HCT116 (cell line): ENCODE results near the gene LASP1. TPM values are rescaled to one million over a fixed set of nuclear protein-coding genes. Genes with fewer than 3 reads are reported as not detected.

Source experiments
- ATAC-seq: fragments of 200-7000 bp; cut with Tn5 transposase; 2 replicates; pipeline ENCODE4 v1.9.1; 2020; ENCODE audit warnings: mild to moderate bottlenecking, moderate library complexity
- BruUV-seq: library from RNA; stranded (reverse); fragments of 400-500 nt; replicated peaks from 2 replicates; lab custom pipeline; 2021; lab: Mats Ljungman, UMichigan
- CTCF ChIA-PET: fragments of 300-600 bp; sonication (Branson Sonifier 250); formaldehyde crosslinking; loops from one replicate; lab custom pipeline; 2021; ENCODE audit warnings: antibody characterized with exemption; lab: Charles Lee
- POLR2A ChIA-PET: fragments of 300-600, 350-600 bp; sonication (Branson Sonifier 250); formaldehyde crosslinking; loops from one replicate; lab custom pipeline; 2021; ENCODE audit warnings: antibody characterized with exemption; lab: Charles Lee
- RAD21 ChIA-PET, 2 experiments: fragments of 300-600 bp; sonication (Branson Sonifier 250); formaldehyde crosslinking; loops; one replicate each; lab custom pipeline; 2023; ENCODE audit warnings: low total read pairs in 2 of 2; ENCODE audit not compliant: uncharacterized antibody in 2 of 2, unreplicated experiment in 2 of 2, low non-redundant PET in 1 of 2; lab: Charles Lee
- DNase-seq: peaks from one replicate; pipeline ENCODE4 v3.0.0-alpha.2; 2010; ENCODE audit warnings: low read depth, low spot score
- H2AFZ ChIP-seq: fragments of 200-600 bp; shearing (Covaris generic), sonication (generic); 2 replicates; pipeline ENCODE4 v1.6.1; 2017; ENCODE audit warnings: low read depth, mixed run types, mixed read lengths, antibody characterized with exemption, low read length; ENCODE audit not compliant: poor library complexity, severe bottlenecking
- H3K27ac ChIP-seq: 2 replicates; pipeline ENCODE4 v1.5.1; 2012; ENCODE audit warnings: low read depth, low read length
- H3K27me3 ChIP-seq: fragments of 200-600 bp; sonication (generic); 2 replicates; pipeline ENCODE4 v1.6.1; 2016; ENCODE audit warnings: mixed run types, low read length, mixed read lengths; ENCODE audit not compliant: insufficient read depth
- H3K36me3 ChIP-seq, 2 experiments: fragments of 200-500 bp in 1 of 2; fragments of 200-600 bp in 1 of 2; sonication (Bioruptor generic) in 1 of 2; sonication (generic) in 1 of 2; 2 replicates each; pipeline versions ENCODE4 v1.5.1 to v1.6.1; 2014 to 2016; ENCODE audit warnings: low read length in 2 of 2, inconsistent platforms in 1 of 2, mixed read lengths in 1 of 2, mixed run types in 1 of 2; ENCODE audit not compliant: insufficient read depth in 2 of 2, control insufficient read depth in 1 of 2
- H3K4me1 ChIP-seq, 2 experiments: fragments of 200-600 bp in 1 of 2; sonication (generic) in 1 of 2; 2 replicates each; pipeline versions ENCODE4 v1.5.1 to v1.6.1; 2012 to 2017; ENCODE audit warnings: low read length in 2 of 2, inconsistent platforms in 1 of 2, mild to moderate bottlenecking in 1 of 2, mixed read lengths in 1 of 2, mixed run types in 1 of 2, moderate library complexity in 1 of 2; ENCODE audit not compliant: insufficient read depth in 2 of 2, control insufficient read depth in 1 of 2
- H3K4me2 ChIP-seq: fragments of 200-600 bp; sonication (generic); 2 replicates; pipeline ENCODE4 v1.6.1; 2017; ENCODE audit warnings: mixed run types, low read length, mixed read lengths
- H3K4me3 ChIP-seq, 2 experiments: fragments of 200-600 bp in 1 of 2; sonication (generic) in 1 of 2; replicated peaks in 1 of 2; 2 replicates each; pipeline ENCODE4 v1.5.1; 2011 to 2016; ENCODE audit warnings: low read length in 2 of 2, control low read depth in 1 of 2, low read depth in 1 of 2, mild to moderate bottlenecking in 1 of 2, mixed read lengths in 1 of 2, mixed run types in 1 of 2
- H3K79me2 ChIP-seq: fragments of 200-600 bp; sonication (generic); 2 replicates; pipeline ENCODE4 v1.6.1; 2017; ENCODE audit warnings: mild to moderate bottlenecking, mixed run types, low read length, moderate library complexity, mixed read lengths; ENCODE audit not compliant: insufficient read depth
- H3K9ac ChIP-seq: fragments of 200-600 bp; sonication (generic); 2 replicates; pipeline ENCODE4 v1.6.1; 2016; ENCODE audit warnings: low read length, mixed read lengths
- H3K9me2 ChIP-seq: fragments of 200-600 bp; sonication (generic), shearing (Covaris generic); 2 replicates; pipeline ENCODE4 v1.6.1; 2017; ENCODE audit warnings: mixed run types, mild to moderate bottlenecking, moderate library complexity; ENCODE audit not compliant: insufficient read depth
- H3K9me3 ChIP-seq, 2 experiments: fragments of 200-500 bp in 1 of 2; fragments of 200-600 bp in 1 of 2; sonication (Bioruptor generic) in 1 of 2; sonication (generic) in 1 of 2; 2 replicates each; pipeline ENCODE4 v1.6.1; 2014 to 2017; ENCODE audit warnings: low read length in 2 of 2, mixed read lengths in 2 of 2, inconsistent platforms in 1 of 2, low read depth in 1 of 2, mild to moderate bottlenecking in 1 of 2, mixed run types in 1 of 2, moderate library complexity in 1 of 2; ENCODE audit not compliant: control insufficient read depth in 1 of 2, insufficient read depth in 1 of 2
- H4K20me1 ChIP-seq: fragments of 200-600 bp; sonication (generic), shearing (Covaris generic); 2 replicates; pipeline ENCODE4 v1.6.1; 2017; ENCODE audit warnings: mixed run types, mild to moderate bottlenecking, moderate library complexity; ENCODE audit not compliant: insufficient read depth
- ATF3 ChIP-seq: IDR thresholded peaks from 2 replicates; pipeline ENCODE4 v1.6.1; 2012
- CBX3 ChIP-seq: IDR thresholded peaks from 2 replicates; pipeline ENCODE4 v1.6.1; 2012; ENCODE audit warnings: low read depth
- EGR1 ChIP-seq: IDR thresholded peaks from 2 replicates; pipeline ENCODE4 v1.6.1; 2012; ENCODE audit warnings: low read depth
- EZH2 ChIP-seq: fragments of 200-600 bp; sonication (generic); IDR thresholded peaks from 2 replicates; pipeline ENCODE4 v1.6.1; 2017; ENCODE audit warnings: antibody characterized with exemption, mixed run types
- EZH2phosphoT487 ChIP-seq: fragments of 200-600 bp; IDR thresholded peaks from 2 replicates; pipeline ENCODE4 v1.6.1; 2018; ENCODE audit warnings: antibody characterized with exemption, borderline replicate concordance
- JUND ChIP-seq: IDR thresholded peaks from 2 replicates; pipeline ENCODE4 v1.6.1; 2012
- MAX ChIP-seq: IDR thresholded peaks from 2 replicates; pipeline ENCODE4 v1.6.1; 2012
- POLR2A ChIP-seq: IDR thresholded peaks from 2 replicates; pipeline ENCODE4 v1.7.0; 2011; ENCODE audit warnings: borderline replicate concordance; ENCODE audit not compliant: insufficient read depth, insufficient read length; ENCODE audit errors: extremely low read depth
- POLR2AphosphoS5 ChIP-seq: IDR thresholded peaks from 2 replicates; pipeline ENCODE4 v1.6.1; 2011; ENCODE audit warnings: mild to moderate bottlenecking, low read depth, low read length, moderate library complexity
- RAD21 ChIP-seq: IDR thresholded peaks from 2 replicates; pipeline ENCODE4 v1.6.1; 2012; ENCODE audit warnings: low read depth, mild to moderate bottlenecking
- REST ChIP-seq: IDR thresholded peaks from 2 replicates; pipeline ENCODE4 v1.6.1; 2012; ENCODE audit warnings: low read depth
- SIN3A ChIP-seq: IDR thresholded peaks from 2 replicates; pipeline ENCODE4 v1.6.1; 2012; ENCODE audit warnings: low read depth
- SRF ChIP-seq: IDR thresholded peaks from 2 replicates; pipeline ENCODE4 v1.6.1; 2012; ENCODE audit warnings: low read depth
- ZBTB33 ChIP-seq: IDR thresholded peaks from 2 replicates; pipeline ENCODE4 v1.6.1; 2011; ENCODE audit warnings: mild to moderate bottlenecking, low read length, moderate library complexity; ENCODE audit not compliant: insufficient replicate concordance; ENCODE audit errors: extremely low read depth
- ZFX ChIP-seq: fragments of 450-650 bp; IDR thresholded peaks from 2 replicates; pipeline ENCODE4 v1.6.1; 2017
- ZNF274 ChIP-seq: fragments of 200-500 bp; sonication (Bioruptor generic); IDR thresholded peaks from 2 replicates; pipeline ENCODE4 v1.6.1; 2014; ENCODE audit warnings: mild to moderate bottlenecking, low read depth, low read length, inconsistent platforms
- intact Hi-C: fragments of 100-400 bp; cut with micrococcal nuclease; formaldehyde crosslinking; loops from 2 replicates; pipeline ENCODE4 v1.10.0; 2022
- total RNA-seq: library from RNA; stranded (reverse); gene quantifications from one replicate; pipeline ENCODE4 v1.2.1, GENCODE V29; 2021; ENCODE audit not compliant: unreplicated experiment

LASP1 gene
- total RNA-seq, 1 experiment from 2014 or later, result 149 TPM

GRCh38 chr17:38893113-38893512, 23.3 kb downstream of the LASP1 start:
- POLR2A ChIA-PET, result no interaction called here
- no peaks in the 10 kb centered on the region for H3K9me3 ChIP-seq
- H3K36me3 ChIP-seq, result peaks cover 19 to 41% of the 10 kb centered on the region in 2 experiments; a peak in 3 of 4 replicates
- H3K27ac ChIP-seq, result no peak overlapping the region
- no peak for ATAC-seq
- H3K27me3 ChIP-seq, result no peaks in the 10 kb centered on the region
- no peaks in the 10 kb centered on the region for H3K9me2 ChIP-seq
- peaks cover 21% of the 10 kb centered on the region for H3K79me2 ChIP-seq
- BruUV-seq, result no TSS peak
- TF ChIP-seq ZNF274 (no peak), MAX (no peak), ZFX (no peak), POLR2AphosphoS5 (no peak), JUND (no peak), EGR1 (no peak), SIN3A (no peak), CBX3 (no peak), RAD21 (no peak), EZH2 (no peak)
- TF ChIP-seq, all 23 proteins: peak for 0
- no peak overlapping the region for H3K9ac ChIP-seq
- no peak for DNase-seq
- intact Hi-C loops, result no loop called here
- ChIA-PET RAD21 (no interaction called here), CTCF (no interaction called here)
- H3K4me2 ChIP-seq, result no peak overlapping the region
- no peak overlapping the region for H2AFZ ChIP-seq
- no peak overlapping the region for H3K4me3 ChIP-seq
- H3K4me1 ChIP-seq, result no peaks in the 10 kb centered on the region
- H4K20me1 ChIP-seq, result no peaks in the 10 kb centered on the region

- H3K27me3 ChIP-seq, result no peaks in the 10 kb centered on the region
- H3K4me3 ChIP-seq, result no peak overlapping the region
- H4K20me1 ChIP-seq, result no peaks in the 10 kb centered on the region
- ChIA-PET RAD21 (no interaction called here), POLR2A (no interaction called here), CTCF (no interaction called here)
- no peaks in the 10 kb centered on the region for H3K4me1 ChIP-seq
- peaks cover 16% of the 10 kb centered on the region for H3K79me2 ChIP-seq
- no peak overlapping the region for H3K9ac ChIP-seq
- no peak overlapping the region for H3K27ac ChIP-seq
- no peak overlapping the region for H2AFZ ChIP-seq
- intact Hi-C loops, result no loop called here
- peaks cover 22 to 41% of the 10 kb centered on the region in 2 experiments for H3K36me3 ChIP-seq
- no peaks in the 10 kb centered on the region for H3K9me3 ChIP-seq
- ATAC-seq, result no peak
- no TSS peak for BruUV-seq
- H3K9me2 ChIP-seq, result no peaks in the 10 kb centered on the region
- DNase-seq, result no peak
- H3K4me2 ChIP-seq, result no peak overlapping the region
- TF ChIP-seq POLR2A, result no peak
- no peak for TF ChIP-seq SIN3A
- TF ChIP-seq POLR2AphosphoS5, result no peak
- no peak for TF ChIP-seq EGR1
- TF ChIP-seq EZH2phosphoT487, result no peak
- no peak for TF ChIP-seq SRF
- no peak for TF ChIP-seq ZNF274
- TF ChIP-seq REST, result no peak
- no peak for TF ChIP-seq ZBTB33
- TF ChIP-seq JUND, result no peak
- no peak for TF ChIP-seq CBX3
- no peak for TF ChIP-seq ATF3
Observed at GRCh38 chr17:38893607-38894006, 23.7 kb downstream of the LASP1 start.
